ENCODE results near the gene LCN15.
"Not testable (repeated sequence)": the region's sequence is repeated elsewhere in the genome, so short reads cannot be mapped to it uniquely, and the experiment has no call there.

The LCN15 gene

DNA sequence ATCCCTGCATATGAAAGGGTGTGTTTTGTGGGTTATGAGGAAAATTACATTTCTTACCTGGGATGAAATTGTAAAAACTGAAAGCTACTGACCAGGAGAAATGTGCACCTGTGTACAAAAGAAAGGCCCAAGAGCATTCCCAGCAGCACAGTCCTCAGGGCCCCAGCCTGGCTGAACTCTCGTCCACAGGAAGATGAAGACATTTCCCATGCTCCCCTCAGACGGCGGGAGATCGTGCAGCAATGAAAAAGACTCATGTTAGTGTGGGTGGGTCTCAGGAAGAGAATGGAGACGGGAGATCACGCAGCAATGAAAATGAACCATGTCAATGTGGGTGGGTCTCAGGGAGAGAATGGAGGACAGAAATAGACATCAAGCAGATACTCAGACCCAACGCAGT lies 12.6 kb upstream of the LCN15 start:
- H3K4me3 ChIP-seq = peak overlapping the region; percentile 16; the same call in 1 of the 2 replicates
- no peaks in the 10 kb centered on the region for H4K20me1 ChIP-seq
- H3K27me3 ChIP-seq = no peaks in the 10 kb centered on the region
- H3K36me3 ChIP-seq = no peaks in the 10 kb centered on the region
- H3K4me1 ChIP-seq = peaks cover 33% of the 10 kb centered on the region
- peak overlapping the region; percentile 69 for H3K27ac ChIP-seq
- no peak for TF ChIP-seq Cebpa-rat (IDR thresholded peaks at IDR 0.05)
- peak overlapping the region; percentile 79 for H3K4me2 ChIP-seq
- H3K9ac ChIP-seq = peak overlapping the region; percentile 61; the same call in 1 of the 2 replicates
- H3K9me3 ChIP-seq = peaks cover 10% of the 10 kb centered on the region; the same call in 1 of the 2 replicates

GRCh38 chr9:136775191-136775590 lies 10.9 kb upstream of the LCN15 start:
- H3K4me3 ChIP-seq = no peak overlapping the region
- no peak overlapping the region for H3K27ac ChIP-seq
- no peak for TF ChIP-seq Cebpa-rat (IDR thresholded peaks at IDR 0.05)
- H3K4me1 ChIP-seq = peaks cover 33% of the 10 kb centered on the region
- peaks cover 10% of the 10 kb centered on the region; the same call in 1 of the 2 replicates for H3K9me3 ChIP-seq
- no peaks in the 10 kb centered on the region for H3K36me3 ChIP-seq
- no peak overlapping the region for H3K4me2 ChIP-seq
- no peaks in the 10 kb centered on the region for H3K27me3 ChIP-seq
- no peak overlapping the region for H3K9ac ChIP-seq
- H4K20me1 ChIP-seq = no peaks in the 10 kb centered on the region

GRCh38 chr9:136774416-136775045 lies 10.2 kb upstream of the LCN15 start:
- Histone ChIP-seq H3K27me3 (no peaks in the 10 kb centered on the region), H4K20me1 (no peaks in the 10 kb centered on the region), H3K27ac (peak overlapping the region; percentile 12; the same call in 1 of the 2 replicates), H3K9ac (no peak overlapping the region), H3K4me3 (no peak overlapping the region), H3K36me3 (no peaks in the 10 kb centered on the region), H3K9me3 (peaks cover 10% of the 10 kb centered on the region; the same call in 1 of the 2 replicates), H3K4me2 (peak overlapping the region; percentile 32), H3K4me1 (peaks cover 38% of the 10 kb centered on the region)
- no peak for TF ChIP-seq Cebpa-rat (IDR thresholded peaks at IDR 0.05)

DNA sequence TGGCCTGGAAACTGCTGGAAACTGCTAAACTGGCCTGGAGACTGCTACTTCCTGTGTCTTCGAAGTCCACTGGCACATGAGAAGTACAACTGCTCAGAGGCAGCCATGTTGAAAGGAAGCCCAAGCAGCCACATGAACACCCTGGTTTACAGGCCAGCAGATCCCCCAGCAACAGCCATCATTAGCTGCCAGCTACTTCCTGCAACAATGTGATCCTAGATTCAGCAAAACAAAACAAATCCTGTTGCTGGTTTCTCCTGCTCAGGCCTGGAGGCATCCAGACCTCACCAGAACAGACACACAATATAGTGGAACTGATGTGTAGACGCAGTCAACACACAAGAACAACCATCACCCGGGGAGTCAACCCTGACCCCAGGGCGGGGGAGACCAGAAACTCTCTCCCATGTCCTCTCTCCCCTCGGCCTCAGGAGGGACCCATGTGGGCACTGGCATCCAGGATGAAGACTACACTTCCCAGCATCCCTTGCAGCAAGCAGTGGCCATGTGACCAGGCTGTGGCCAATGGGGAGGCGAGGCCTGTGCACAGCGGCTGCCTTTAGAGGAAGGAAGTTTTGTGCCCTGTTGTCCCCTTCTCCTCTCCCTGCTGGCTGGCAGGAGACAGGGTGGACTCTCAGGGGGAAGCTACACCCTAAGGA lies 9.2 kb upstream of the LCN15 start:
- Histone ChIP-seq H3K4me1 (peaks cover 41% of the 10 kb centered on the region), H3K4me3 (no peak overlapping the region), H3K27ac (peak overlapping the region; percentile 12), H3K4me2 (peak overlapping the region; percentile 32), H3K9me3 (peaks cover 10% of the 10 kb centered on the region; the same call in 1 of the 2 replicates), H4K20me1 (no peaks in the 10 kb centered on the region), H3K36me3 (no peaks in the 10 kb centered on the region), H3K9ac (no peak overlapping the region), H3K27me3 (no peaks in the 10 kb centered on the region)
- TF ChIP-seq Cebpa-rat (IDR thresholded peaks at IDR 0.05) = no peak

DNA sequence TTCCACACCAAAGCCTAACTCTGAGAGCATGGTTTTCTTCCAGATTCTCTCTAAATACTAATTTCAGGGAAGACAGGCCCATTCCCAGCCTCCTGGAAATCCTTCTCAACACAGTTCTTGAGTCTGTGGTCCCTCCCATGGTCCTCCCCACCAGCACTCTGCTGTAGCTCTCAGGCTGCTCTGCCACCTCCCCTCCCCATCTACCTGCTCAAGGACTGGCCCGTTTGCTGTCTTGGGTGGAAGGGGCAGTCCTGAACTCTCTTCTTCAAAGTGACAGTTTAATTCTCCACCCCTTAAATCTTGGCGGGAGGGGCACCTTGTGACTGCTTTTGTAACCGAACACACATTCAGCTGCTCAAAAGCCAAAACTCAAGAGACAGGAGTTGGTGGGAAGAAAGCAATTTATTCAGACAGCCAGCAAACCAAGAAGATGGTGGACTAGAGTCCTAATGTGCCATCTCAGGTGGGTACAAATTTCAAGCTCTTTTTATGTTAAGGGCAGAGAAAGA lies 7.6 kb upstream of the LCN15 start:
- Histone ChIP-seq H3K27me3 (no peaks in the 10 kb centered on the region), H3K27ac (no peak overlapping the region), H3K4me3 (no peak overlapping the region), H3K9ac (no peak overlapping the region), H3K9me3 (peaks cover 10% of the 10 kb centered on the region; the same call in 1 of the 2 replicates), H3K4me1 (peaks cover 45% of the 10 kb centered on the region), H3K4me2 (no peak overlapping the region), H3K36me3 (no peaks in the 10 kb centered on the region), H4K20me1 (no peaks in the 10 kb centered on the region)
- TF ChIP-seq Cebpa-rat (IDR thresholded peaks at IDR 0.05) = no peak

DNA sequence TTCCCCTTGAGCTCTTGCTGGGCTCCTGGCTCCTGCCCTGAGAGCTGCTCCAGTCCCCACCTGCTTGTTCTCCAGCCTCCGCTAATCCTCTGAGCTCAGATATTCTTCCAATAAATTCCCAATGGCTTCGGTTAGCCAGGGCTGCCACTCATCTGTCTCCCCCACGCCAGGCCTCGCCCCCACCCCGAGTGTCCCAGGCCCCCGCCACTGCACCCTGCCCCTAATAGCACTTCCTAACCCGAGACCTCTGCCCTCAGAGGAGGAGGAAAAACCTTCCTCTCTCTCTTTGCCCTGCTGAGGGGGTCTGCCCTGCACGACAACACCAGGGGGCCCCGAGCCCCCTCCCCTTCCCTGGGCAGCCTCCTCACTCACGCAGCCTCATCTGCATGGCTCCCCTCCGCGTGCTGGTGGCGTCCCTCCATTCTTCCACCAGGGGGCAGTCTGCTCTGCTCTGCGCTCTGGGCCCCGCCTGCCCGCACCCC lies 5.4 kb upstream of the LCN15 start:
- H3K9me3 ChIP-seq = peaks cover 10% of the 10 kb centered on the region; the same call in 1 of the 2 replicates
- H3K27me3 ChIP-seq = no peaks in the 10 kb centered on the region
- no peaks in the 10 kb centered on the region for H3K36me3 ChIP-seq
- H3K4me2 ChIP-seq = peak overlapping the region; percentile 39; the same call in 1 of the 2 replicates
- peaks cover 56% of the 10 kb centered on the region for H3K4me1 ChIP-seq
- no peak overlapping the region for H3K27ac ChIP-seq
- no peaks in the 10 kb centered on the region for H4K20me1 ChIP-seq
- H3K4me3 ChIP-seq = no peak overlapping the region
- TF ChIP-seq Cebpa-rat (IDR thresholded peaks at IDR 0.05) = no peak
- H3K9ac ChIP-seq = no peak overlapping the region

GRCh38 chr9:136766410-136767120 lies 2.2 kb upstream of the LCN15 start:
- H3K4me3 ChIP-seq, H3K36me3 ChIP-seq, H3K27me3 ChIP-seq, H3K9me3 ChIP-seq, H3K9ac ChIP-seq, H4K20me1 ChIP-seq: not testable (repeated sequence)
- Histone ChIP-seq H3K27ac (peak overlapping the region; percentile 68), H3K4me2 (peak overlapping the region; percentile 82), H3K4me1 (peaks cover 73% of the 10 kb centered on the region)

DNA sequence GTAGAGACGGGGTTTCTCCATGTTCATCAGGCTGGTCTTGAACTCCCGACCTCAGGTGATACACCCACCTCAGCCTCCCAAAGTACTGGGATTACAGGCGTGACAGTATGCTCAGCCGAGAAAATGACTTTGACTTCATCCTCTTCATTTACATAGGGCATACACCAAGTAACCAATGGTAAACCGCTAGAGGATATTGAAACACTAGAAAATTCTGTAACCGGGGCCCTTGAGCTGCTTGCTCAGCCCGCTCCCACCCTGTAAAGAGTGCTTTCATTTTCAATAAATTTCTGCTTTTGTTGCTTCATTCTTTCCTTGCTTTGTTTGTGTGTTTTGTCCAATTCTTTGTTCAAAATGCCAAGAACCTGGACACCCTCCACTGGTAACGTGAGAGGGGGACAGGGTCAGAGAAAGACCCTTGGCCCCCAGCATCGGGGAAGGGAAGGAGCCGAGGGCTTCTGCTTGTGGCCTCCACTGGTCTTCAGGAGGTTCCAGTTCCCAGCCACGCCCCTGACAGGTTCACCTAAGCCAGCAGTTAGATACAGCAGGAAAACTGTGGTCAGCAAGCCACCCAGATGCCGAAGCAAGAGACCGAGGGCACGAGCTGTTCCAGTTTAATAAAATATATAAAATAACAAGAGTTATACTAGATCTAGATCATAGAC lies 1.6 kb upstream of the LCN15 start:
- Histone ChIP-seq H3K4me2 (peak overlapping the region; percentile 82), H3K27ac (peak overlapping the region; percentile 68), H3K4me1 (peaks cover 80% of the 10 kb centered on the region)
- not testable (repeated sequence) for H4K20me1 ChIP-seq, H3K27me3 ChIP-seq, H3K9me3 ChIP-seq, H3K4me3 ChIP-seq, H3K9ac ChIP-seq, H3K36me3 ChIP-seq

GRCh38 chr9:136765041-136765440 lies 723 bp upstream of the LCN15 start:
- peak overlapping the region; percentile 82 for H3K4me2 ChIP-seq

More at GRCh38 chr9:136765041-136765440, 723 bp upstream of the LCN15 start:
- Histone ChIP-seq H3K4me3 (no peak overlapping the region), H3K9me3 (no peaks in the 10 kb centered on the region), H4K20me1 (no peaks in the 10 kb centered on the region), H3K36me3 (no peaks in the 10 kb centered on the region), H3K27ac (peak overlapping the region; percentile 68), H3K4me1 (peaks cover 88% of the 10 kb centered on the region), H3K9ac (no peak overlapping the region), H3K27me3 (no peaks in the 10 kb centered on the region)
- TF ChIP-seq Cebpa-rat (IDR thresholded peaks at IDR 0.05) = no peak
